Left renal pelvis (tissue), 4 donors: ENCODE results near the gene DGCR8. TPM values are rescaled to one million over a fixed set of nuclear protein-coding genes. Genes with fewer than 3 reads are reported as not detected.
A peak's percentile ranks its signal among the peaks of the same experiment; 100 is the strongest.
"Not testable (repeated sequence)": the region's sequence is repeated elsewhere in the genome, so short reads cannot be mapped to it uniquely, and the experiment has no call there.

ENCODE experiments used
- DNase-seq, 4 donors: peaks; one replicate each; pipeline ENCODE4 v3.0.0-alpha.2; 2013; ENCODE audit warnings: low read depth in 4 of 4, low spot score in 3 of 4
- polyA plus RNA-seq, 4 donors: library from polyadenylated mRNA; unstranded; fragments of 120-200 nt; gene quantifications; one replicate each; pipeline ENCODE4 v1.2.1, GENCODE V29; 2013; ENCODE audit not compliant: insufficient read length in 4 of 4

Gene DGCR8
- polyA plus RNA-seq, 4 donors: 29.6 to 62.1 (median 44.5) TPM

DNA sequence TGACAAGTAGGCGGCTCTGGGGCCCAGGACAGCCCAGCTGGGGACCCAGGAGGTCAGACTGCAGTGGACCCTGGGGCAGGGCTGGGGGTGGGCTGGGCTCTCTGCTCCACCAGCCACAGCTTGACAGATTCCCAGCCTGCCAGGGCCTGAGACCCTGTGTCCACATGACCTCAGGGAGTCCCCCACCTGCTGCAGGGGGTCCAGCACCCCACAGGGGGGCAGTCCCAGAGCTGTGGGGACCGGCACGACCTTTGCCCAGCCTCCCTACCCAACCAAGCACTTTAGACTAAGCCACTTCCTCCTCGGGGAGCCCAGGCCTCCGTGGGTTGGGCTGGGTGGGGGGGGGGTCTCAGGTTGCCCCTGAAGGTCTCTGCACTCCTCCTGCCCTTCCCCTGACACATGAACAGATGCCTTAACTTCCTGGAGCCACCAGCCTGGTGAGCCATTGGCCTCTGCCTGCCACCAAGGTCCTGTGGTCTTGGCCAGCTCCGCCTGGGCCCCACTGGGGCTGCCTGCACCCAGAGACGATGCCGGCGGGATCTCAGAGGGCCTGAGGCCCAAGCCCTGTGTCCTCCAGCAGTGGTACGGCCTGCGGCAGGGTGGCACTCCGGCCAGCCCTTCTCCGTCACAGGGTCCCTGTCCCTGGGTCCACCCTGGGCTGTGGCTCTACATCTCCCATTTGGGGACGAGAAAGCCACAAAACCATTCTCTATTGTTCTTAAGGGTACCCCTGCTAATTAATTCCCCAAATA lies 67.4 kb downstream of the DGCR8 start:
- no peak for DNase-seq

DNA sequence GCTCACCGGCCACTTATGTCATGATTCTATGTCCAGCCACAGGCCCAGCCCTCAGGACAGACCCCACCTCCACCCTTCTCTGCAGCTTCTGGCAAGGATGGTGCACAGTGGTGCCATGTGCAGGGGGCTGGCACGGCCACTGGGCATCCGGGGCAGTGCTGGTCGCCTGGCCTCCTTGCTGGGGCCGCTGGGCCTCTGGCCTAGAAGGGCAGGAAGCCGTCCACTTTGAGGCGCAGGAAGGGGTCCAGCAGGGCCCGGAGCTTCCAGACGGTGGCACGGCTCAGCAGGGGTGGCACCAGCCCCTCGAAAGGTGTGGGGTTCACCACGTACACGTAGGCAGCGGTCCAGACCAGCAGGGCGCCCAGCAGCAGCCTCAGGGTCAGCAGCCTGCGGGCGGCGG lies 68.4 kb downstream of the DGCR8 start:
- DNase-seq: no peak

DNA sequence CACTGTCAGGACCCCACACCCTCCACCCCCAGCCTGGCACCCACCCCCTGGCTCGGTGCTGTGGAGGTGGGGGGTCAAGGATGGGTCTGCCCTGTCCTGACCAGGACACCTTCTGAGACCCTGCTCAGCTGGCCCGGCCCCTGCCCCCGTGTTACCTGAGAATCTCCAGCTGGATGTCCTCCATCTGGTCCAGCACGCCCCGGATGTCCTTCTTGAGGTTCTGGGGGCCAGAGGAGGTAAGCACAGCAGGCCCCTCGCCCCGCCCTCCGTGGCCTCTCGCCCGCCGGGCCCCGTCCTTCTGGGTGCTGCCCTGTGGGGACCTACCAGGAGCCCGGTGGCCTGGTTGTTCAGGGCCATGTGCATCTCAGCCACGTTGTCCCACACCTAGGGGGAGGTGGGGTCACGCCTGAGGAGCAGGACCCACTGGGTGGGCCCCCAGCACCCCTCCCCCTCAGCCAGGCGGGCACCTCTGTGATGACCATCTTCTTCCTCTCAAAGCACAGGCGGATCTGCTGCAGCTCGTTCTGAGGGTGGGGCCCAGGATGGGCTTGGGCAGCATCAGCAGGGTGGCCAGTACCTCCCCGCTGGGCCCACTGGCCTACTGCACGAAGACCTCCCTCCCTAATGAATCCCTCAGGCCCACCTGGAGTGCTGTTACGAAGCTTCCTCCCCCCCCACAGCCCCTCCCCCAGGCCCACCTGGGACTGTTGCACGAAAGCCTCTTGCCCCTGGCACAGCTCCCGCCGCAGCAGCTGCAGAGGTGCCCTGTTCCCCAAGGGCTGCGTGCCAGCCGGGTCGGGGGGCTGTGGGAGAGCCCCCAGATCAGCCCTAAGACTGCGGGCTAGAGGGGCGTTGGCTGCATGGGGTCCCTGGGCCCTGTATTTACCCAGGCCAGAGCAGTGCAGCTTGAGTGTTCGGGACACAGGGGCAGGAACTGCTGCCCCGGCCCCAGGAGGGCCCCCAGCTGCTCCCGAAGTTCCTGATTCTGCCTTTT lies 69.5 kb downstream of the DGCR8 start:
- DNase-seq: no peak

DNA sequence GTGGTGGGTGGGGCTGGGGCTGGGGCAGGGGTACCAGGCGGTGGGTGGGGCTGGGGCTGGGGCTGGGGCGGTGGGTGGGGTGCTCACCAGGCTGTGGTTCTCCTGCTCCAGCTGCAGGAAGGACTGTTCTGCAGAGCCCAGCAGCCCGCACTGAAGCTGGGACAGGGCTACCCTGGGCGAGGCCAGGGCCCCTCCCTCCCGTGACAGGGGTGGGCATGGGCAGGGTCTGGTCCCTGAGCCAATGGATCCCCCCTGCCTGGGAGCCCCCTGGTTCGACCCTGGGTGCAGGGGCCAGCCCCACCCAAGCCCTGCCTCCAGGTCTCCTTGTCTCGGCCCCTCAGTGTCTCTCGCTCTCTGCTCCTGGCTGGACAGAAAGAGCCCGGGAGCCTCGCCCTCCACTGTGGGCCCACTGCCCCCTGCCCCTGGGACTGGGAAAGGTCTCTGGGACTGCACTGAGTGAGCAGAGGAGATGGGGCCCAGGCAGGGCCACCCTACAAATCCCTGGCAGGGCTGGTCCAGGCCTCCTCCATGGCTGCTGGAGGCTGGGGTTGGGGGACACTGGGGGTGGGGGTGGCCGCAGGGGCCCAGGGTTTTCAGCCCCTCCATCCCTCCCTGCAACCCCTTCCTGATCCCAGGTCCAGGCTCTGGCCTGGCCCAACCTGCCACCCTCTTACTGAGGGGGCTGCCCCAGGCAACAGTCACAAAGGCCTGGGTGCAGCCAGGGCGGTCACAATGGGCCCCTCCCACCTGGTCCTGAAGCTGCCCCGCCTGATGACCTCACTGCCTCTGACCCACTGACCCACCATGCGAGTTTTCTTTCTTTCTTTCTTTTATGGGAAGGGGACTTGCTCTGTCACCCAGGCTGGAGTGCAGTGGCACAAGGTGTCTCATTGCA lies 70.6 kb downstream of the DGCR8 start, which contains the start of gene CCDC188:
Gene CCDC188, minus strand, starts transcription at position 675 of the 895 bp plus-strand sequence. Its CDS starts 69 bp downstream, at position 606.
- DNase-seq: no peak

DNA sequence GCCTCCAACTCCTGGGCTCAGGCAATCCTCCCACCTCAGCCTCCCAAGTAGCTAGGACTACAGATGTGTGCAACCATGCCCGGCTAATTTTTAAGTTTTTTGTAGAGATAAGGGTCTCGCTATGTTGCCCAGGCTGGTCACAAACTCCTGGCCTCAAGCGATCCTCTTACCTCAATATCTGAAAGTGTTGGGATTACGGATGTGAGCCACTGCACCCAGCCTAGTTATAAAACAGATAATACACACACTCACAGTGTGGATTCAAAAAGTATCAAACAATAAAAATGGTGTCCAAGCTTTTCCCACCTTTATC lies 71.2 kb downstream of the DGCR8 start:
- DNase-seq: no peak

- no peak for DNase-seq
These were observed 72.4 kb downstream of the DGCR8 start for GRCh38 chr22:20152464-20152890.

GRCh38 chr22:20153945-20154344 lies 73.9 kb downstream of the DGCR8 start:
- DNase-seq: no peak

GRCh38 chr22:20154602-20155187 lies 74.7 kb downstream of the DGCR8 start:
- DNase-seq: no peak

DNA sequence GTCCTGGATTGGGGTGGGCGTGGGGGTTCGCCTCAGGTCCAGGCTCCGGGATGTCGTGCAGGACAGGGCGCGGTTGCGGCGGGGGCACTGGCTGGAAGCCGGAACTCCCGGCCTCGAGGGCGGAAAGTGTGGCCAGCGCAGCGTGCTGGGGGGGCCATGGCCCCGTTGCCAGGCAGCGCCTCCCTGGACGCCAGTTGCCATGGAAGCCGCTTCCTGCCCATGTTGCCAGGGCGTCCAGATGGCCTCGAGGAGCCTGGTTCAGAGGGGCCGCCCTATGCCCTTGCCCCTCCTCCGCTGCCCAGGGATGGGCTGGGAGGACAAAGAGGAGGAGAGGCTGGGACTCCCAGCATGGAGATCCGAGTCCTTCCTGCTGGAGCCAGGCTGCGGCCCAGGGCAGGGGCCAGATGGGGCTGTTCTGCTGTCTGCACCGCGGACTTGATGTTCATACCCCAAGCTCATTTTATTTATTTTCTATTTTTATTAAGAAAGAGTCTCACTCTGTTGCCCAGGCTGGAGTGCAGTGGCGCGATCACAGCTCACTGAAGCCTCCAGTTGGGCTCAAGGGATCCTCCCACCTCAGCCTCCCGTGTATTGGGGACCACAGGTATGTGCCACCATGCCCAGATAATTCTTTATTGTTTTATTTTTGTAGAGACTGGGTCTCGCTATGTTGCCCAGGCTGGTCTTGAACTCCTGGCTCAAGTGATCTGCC lies 75.4 kb downstream of the DGCR8 start:
- no peak for DNase-seq

GRCh38 chr22:20156042-20156389 lies 76.0 kb downstream of the DGCR8 start:
- DNase-seq: no peak

- peak; percentile 53 to 62 (median 60) for DNase-seq
These were observed 76.8 kb downstream of the DGCR8 start for GRCh38 chr22:20156611-20157429.

DNA sequence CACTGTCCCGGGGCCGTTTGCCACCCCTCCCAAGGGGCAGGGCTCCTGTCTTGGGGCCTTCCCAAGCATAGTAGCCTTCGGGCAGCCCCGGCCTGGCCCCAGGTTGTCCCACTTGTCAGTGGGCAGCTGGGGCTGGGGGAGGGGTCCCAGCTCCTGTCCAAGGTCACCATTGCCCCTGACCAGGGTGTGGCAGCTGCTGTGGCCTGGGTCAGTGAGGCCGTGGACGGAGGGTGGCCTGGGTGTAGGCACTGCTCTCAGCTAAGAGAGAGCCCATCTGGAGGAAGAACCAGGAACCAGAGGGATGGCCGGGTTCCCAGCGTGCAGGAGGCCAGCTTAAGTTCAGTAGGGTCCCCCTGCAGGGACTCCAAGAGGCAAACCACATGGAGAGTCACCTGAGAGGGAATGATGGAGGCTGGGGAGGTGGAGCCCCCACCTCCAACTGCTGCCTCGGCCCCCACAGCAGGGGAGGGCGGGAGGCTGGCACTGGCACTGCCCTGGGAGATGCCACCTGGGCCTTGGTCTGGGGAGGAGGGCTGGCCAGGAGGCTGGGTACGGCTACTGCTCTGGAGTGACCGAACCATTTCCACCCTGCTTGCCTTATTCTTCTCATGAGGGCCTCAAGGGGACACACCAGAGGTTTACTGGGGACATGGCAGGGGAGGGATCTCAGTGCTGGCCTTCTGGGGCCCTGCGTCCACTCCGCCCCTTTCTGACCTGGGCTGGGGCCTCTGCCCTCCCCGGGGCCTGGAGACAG lies 77.6 kb downstream of the DGCR8 start:
- DNase-seq: no peak

DNA sequence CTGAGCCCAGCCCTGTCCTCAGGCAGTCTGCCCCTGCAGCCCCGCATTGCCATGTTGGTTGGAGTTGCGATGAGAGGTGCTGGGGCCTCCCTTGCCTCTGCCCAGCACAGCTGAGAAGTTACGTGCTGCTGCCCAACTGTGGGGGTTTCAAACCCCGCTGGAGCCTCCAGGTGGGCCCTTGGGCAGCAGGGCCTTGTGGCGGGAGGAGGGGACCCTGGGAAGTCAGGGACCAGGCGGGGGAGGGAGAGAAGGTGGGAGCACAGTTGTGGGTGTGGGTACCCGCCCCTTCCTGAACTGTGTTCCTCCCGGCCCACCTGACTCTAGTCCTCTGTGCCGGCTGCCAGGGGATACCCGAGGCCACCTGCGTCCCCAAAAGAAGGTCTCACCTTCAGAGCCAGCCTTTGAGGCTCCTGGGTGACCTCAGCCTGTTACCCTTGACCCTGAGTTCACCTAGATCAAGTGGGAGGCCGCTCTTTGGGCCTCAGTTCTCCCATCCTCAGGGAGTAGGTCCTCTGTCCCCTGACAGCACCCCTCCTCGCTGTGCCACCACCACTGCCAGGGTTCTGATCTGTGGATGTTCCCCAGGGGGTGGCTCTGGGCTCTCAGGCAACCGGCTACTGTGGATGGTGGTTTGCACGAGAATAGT lies 78.5 kb downstream of the DGCR8 start:
- DNase-seq: no peak

- no peak for DNase-seq
These were observed 79.0 kb downstream of the DGCR8 start for GRCh38 chr22:20159076-20159475.

GRCh38 chr22:20159531-20159930 lies 79.5 kb downstream of the DGCR8 start:
- DNase-seq: not testable (repeated sequence)

DNA sequence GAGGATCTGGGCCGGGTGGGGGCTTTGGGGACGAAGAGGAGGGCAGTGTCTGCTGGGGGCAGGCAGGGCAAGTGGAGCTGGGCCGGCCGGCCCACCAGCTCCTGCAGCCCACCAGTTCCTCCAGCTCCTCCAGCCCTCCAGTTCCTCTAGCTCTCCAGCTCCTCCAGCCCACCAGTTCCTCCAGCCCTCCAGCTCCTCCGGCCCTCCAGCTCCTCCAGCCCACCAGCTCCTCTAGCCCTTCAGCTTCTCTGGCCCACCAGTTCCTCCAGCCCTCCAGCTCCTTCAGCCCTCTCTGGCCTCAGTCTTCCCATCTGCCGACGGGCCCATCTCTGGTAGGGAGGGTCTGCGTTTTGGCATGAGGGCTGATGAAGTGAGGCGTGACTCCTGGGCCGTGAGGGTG lies 80.0 kb downstream of the DGCR8 start:
- no peak for DNase-seq
